HG03045 (cell line): ENCODE measurements around the gene SCGB3A2.
"Not testable (repeated sequence)": the region's sequence is repeated elsewhere in the genome, so short reads cannot be mapped to it uniquely, and the experiment has no call there.

Experiments used
- ATAC-seq: cut with Tn5 transposase; IDR thresholded peaks from one replicate; pipeline ENCODE4 v1.9.1; 2021; ENCODE audit warnings: mild to moderate bottlenecking, moderate library complexity; ENCODE audit not compliant: unreplicated experiment

Gene SCGB3A2

GRCh38 chr5:147860641-147861025 is 17.9 kb upstream of the SCGB3A2 start:
- ATAC-seq = no peak

GRCh38 chr5:147863454-147864158 is 14.9 kb upstream of the SCGB3A2 start:
- ATAC-seq = no peak

- ATAC-seq = no peak
Observed at GRCh38 chr5:147869112-147869511, 9.4 kb upstream of the SCGB3A2 start.

- not testable (repeated sequence) for ATAC-seq
Observed at GRCh38 chr5:147869892-147870291, 8.6 kb upstream of the SCGB3A2 start.

- ATAC-seq = not testable (repeated sequence)
Observed at GRCh38 chr5:147871980-147872549, 6.4 kb upstream of the SCGB3A2 start.

GRCh38 chr5:147872744-147873435 is 5.6 kb upstream of the SCGB3A2 start:
- ATAC-seq = not testable (repeated sequence)

- not testable (repeated sequence) for ATAC-seq
Observed at GRCh38 chr5:147874118-147874875, 4.2 kb upstream of the SCGB3A2 start.

- no peak for ATAC-seq
Observed at GRCh38 chr5:147874910-147875367, 3.6 kb upstream of the SCGB3A2 start.

- no peak for ATAC-seq
Observed at GRCh38 chr5:147876141-147876540, 2.4 kb upstream of the SCGB3A2 start.

GRCh38 chr5:147876626-147877025 is 1.9 kb upstream of the SCGB3A2 start:
- ATAC-seq = no peak

GRCh38 chr5:147879784-147880183 is 1.3 kb downstream of the SCGB3A2 start:
- ATAC-seq = no peak

- no peak for ATAC-seq
Observed at GRCh38 chr5:147880487-147880886, 2.0 kb downstream of the SCGB3A2 start.

GRCh38 chr5:147882586-147883313 is 4.2 kb downstream of the SCGB3A2 start:
- ATAC-seq = no peak

- ATAC-seq = no peak
Observed at GRCh38 chr5:147887026-147887627, 8.6 kb downstream of the SCGB3A2 start.

- no peak for ATAC-seq
Observed at GRCh38 chr5:147887930-147888329, 9.4 kb downstream of the SCGB3A2 start.

- ATAC-seq = no peak
Observed at GRCh38 chr5:147892696-147893296, 14.3 kb downstream of the SCGB3A2 start.

GRCh38 chr5:147893820-147894219 is 15.3 kb downstream of the SCGB3A2 start:
- no peak for ATAC-seq

- no peak for ATAC-seq
Observed at GRCh38 chr5:147895864-147896263, 17.4 kb downstream of the SCGB3A2 start.

- no peak for ATAC-seq
Observed at GRCh38 chr5:147898875-147899401, 20.4 kb downstream of the SCGB3A2 start.
